Osteocyte (in vitro differentiated cells): ENCODE data around the gene KPNA2. TPM values are rescaled to one million over a fixed set of nuclear protein-coding genes. Genes with fewer than 3 reads are reported as not detected.
A peak's percentile ranks its signal among the peaks of the same experiment; 100 is the strongest.
"Not testable (repeated sequence)": the region's sequence is repeated elsewhere in the genome, so short reads cannot be mapped to it uniquely, and the experiment has no call there.

ENCODE experiments used
- DNase-seq: peaks from one replicate; pipeline ENCODE4 v3.0.0; 2021; ENCODE audit warnings: mixed read lengths; ENCODE audit not compliant: unreplicated experiment; ENCODE audit errors: extremely low spot score
- H3K27ac Mint-ChIP-seq: one replicate; pipeline ENCODE4 v1.8.0; 2021; ENCODE audit warnings: mild to moderate bottlenecking, mixed read lengths; ENCODE audit not compliant: unreplicated experiment
- H3K27me3 Mint-ChIP-seq: one replicate; pipeline ENCODE4 v1.8.0; 2021; ENCODE audit warnings: mixed read lengths; ENCODE audit not compliant: unreplicated experiment
- H3K36me3 Mint-ChIP-seq: one replicate; pipeline ENCODE4 v1.8.0; 2021; ENCODE audit warnings: mixed read lengths; ENCODE audit not compliant: unreplicated experiment
- H3K4me1 Mint-ChIP-seq: one replicate; pipeline ENCODE4 v1.8.0; 2021; ENCODE audit warnings: mixed read lengths; ENCODE audit not compliant: unreplicated experiment
- H3K4me3 Mint-ChIP-seq: one replicate; pipeline ENCODE4 v1.8.0; 2021; ENCODE audit warnings: mild to moderate bottlenecking, moderate library complexity, mixed read lengths; ENCODE audit not compliant: unreplicated experiment
- H3K9me3 Mint-ChIP-seq: one replicate; pipeline ENCODE4 v1.8.0; 2021; ENCODE audit warnings: mixed read lengths; ENCODE audit not compliant: unreplicated experiment
- CTCF ChIP-seq: fragments of 200-600 bp; sonication (generic); IDR thresholded peaks from 2 replicates; pipeline ENCODE4 v1.5.0; 2021; ENCODE audit warnings: antibody characterized with exemption, mild to moderate bottlenecking, moderate library complexity
- total RNA-seq: library from RNA; stranded (reverse); gene quantifications from 2 replicates; pipeline ENCODE4 v1.2.1, GENCODE V29; 2021

The KPNA2 gene
- total RNA-seq, 1 donor from 2014 or later = 95.0 TPM

DNA sequence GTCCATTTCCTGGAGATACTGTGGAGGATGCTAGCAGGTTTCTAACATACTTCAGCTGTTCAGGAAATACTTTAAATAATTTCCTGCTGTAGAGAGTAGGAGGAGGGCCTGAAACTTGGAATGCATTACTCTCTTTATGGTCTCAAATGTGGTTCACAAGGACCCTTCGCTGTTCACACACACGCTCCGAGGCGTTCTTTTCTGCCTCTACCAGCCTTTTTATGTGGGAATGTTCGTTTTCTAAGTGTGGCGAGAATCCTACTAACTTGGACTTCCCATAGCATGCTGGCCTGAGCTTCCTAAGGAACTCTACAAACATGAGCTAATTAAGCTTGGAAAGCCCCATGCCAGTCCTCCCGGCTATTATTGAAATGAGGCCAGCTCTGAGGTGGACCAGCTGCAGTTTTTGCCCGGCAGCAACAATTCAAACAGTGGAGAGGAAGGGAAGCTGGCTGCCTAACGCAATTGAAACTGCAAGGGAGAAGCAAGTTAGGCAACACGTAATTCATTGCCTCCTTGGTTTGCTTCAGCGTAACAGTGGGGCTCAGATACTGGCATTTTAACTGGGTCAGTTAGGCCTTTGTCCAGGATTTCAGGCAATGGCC, 18.9 kb downstream of the KPNA2 start:
- no peaks in the 10 kb centered on the region for H3K9me3 Mint-ChIP-seq
- peaks cover 33% of the 10 kb centered on the region for H3K4me1 Mint-ChIP-seq
- DNase-seq = peak; percentile 87
- H3K27ac Mint-ChIP-seq = peak overlapping the region; percentile 97
- H3K4me3 Mint-ChIP-seq = peak overlapping the region; percentile 55
- TF ChIP-seq CTCF = no peak
- no peaks in the 10 kb centered on the region for H3K27me3 Mint-ChIP-seq
- H3K36me3 Mint-ChIP-seq = peaks cover under 1% of the 10 kb centered on the region

DNA sequence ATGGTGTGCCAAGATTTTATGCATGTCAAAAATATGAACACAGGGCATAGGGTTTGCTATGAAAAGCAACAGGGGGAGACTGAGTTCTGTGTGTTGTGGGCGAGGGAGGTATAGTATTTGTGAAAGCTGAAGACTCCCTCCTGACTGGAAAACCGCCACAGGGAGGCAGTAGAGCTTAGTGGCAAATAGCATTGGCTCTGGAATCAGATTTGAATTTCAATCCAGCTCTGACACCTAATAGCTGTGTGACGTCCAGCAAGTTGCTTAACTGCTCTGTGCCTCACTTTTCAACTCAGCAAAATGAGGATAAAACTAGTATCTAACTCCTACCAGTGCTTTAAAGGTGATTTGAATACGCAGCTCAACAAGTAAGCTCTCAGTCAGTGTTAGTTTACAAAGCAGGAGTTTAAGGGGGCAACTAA, 22.0 kb downstream of the KPNA2 start:
- no peaks in the 10 kb centered on the region for H3K27me3 Mint-ChIP-seq
- no peak for DNase-seq
- H3K9me3 Mint-ChIP-seq = no peaks in the 10 kb centered on the region
- H3K27ac Mint-ChIP-seq = peak overlapping the region; percentile 36
- no peak overlapping the region for H3K4me3 Mint-ChIP-seq
- no peaks in the 10 kb centered on the region for H3K36me3 Mint-ChIP-seq
- peak; percentile 67 for TF ChIP-seq CTCF
- H3K4me1 Mint-ChIP-seq = peaks cover 39% of the 10 kb centered on the region

GRCh38 chr17:68060336-68060735, 24.8 kb downstream of the KPNA2 start:
- no peak for DNase-seq
- H3K36me3 Mint-ChIP-seq = no peaks in the 10 kb centered on the region
- no peaks in the 10 kb centered on the region for H3K9me3 Mint-ChIP-seq
- no peak overlapping the region for H3K4me3 Mint-ChIP-seq
- H3K27me3 Mint-ChIP-seq = no peaks in the 10 kb centered on the region
- no peak for TF ChIP-seq CTCF
- peaks cover 18% of the 10 kb centered on the region for H3K4me1 Mint-ChIP-seq
- no peak overlapping the region for H3K27ac Mint-ChIP-seq

DNA sequence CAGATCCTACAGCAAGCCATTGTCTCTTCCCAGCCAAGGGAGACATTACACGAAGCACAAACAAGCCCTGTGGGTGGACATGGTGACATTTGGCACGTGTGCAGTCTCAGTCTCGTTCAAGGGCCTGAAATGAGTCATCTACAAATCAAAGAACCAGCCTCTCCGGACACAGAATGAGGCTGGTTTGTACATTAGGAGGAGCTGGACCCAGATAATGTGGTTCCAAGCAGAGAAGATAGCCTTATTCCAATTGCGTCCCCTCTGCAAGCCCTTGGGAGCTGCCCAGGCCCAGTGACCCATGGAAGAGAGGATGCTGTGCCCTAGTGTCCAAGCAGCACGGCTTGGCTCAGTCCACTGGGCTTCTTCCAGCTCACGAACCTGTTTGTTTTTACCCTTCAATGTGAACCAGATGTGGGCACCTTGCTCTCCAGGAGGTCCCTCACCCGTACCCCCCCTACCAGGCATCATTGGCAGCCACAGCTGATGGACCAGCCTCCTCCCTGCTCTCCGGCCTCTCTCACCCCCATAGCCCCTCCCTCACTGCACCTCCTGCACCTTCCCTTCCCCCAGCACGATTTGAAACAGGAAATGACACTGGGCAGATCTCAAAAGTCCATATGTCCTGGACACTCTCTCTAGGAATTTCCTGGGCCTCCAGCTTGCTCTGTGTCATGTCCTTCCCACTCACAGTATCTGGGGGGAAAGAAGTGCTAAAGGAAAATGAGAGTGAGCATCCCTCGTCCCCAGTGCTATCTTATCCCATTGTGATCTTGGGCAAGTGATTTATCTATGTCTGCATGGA, 26.2 kb downstream of the KPNA2 start:
- Mint-ChIP-seq H3K4me3 (no peak overlapping the region), H3K4me1 (peaks cover 16% of the 10 kb centered on the region), H3K9me3 (no peaks in the 10 kb centered on the region), H3K27me3 (no peaks in the 10 kb centered on the region), H3K27ac (peak overlapping the region; percentile 8), H3K36me3 (no peaks in the 10 kb centered on the region)
- no peak for TF ChIP-seq CTCF
- no peak for DNase-seq

- H3K27ac Mint-ChIP-seq, H3K4me3 Mint-ChIP-seq, H3K9me3 Mint-ChIP-seq, H3K27me3 Mint-ChIP-seq, H3K36me3 Mint-ChIP-seq, DNase-seq: not testable (repeated sequence)
- H3K4me1 Mint-ChIP-seq = peaks cover 13% of the 10 kb centered on the region
Measured at GRCh38 chr17:68065366-68065765, 29.8 kb downstream of the KPNA2 start.

GRCh38 chr17:68068512-68068911, 33.0 kb downstream of the KPNA2 start:
- not testable (repeated sequence) for H3K4me3 Mint-ChIP-seq, H3K9me3 Mint-ChIP-seq, H3K27ac Mint-ChIP-seq, DNase-seq, H3K36me3 Mint-ChIP-seq, H3K27me3 Mint-ChIP-seq, H3K4me1 Mint-ChIP-seq

GRCh38 chr17:68070582-68071444, 35.3 kb downstream of the KPNA2 start:
- not testable (repeated sequence) for H3K27ac Mint-ChIP-seq, H3K4me1 Mint-ChIP-seq, H3K9me3 Mint-ChIP-seq, H3K4me3 Mint-ChIP-seq, H3K36me3 Mint-ChIP-seq, DNase-seq, H3K27me3 Mint-ChIP-seq
